Fibroblast of lung (primary cell): ENCODE data around the gene APOB. TPM values are rescaled to one million over a fixed set of nuclear protein-coding genes. Genes with fewer than 3 reads are reported as not detected.

Experiments
- DNase-seq, 2 donors: peaks; one replicate each; pipeline versions ENCODE4 v3.0.0 to v3.0.0-alpha.2; 2010; ENCODE audit warnings: low read depth in 2 of 2
- H2AFZ ChIP-seq: 2 replicates; pipeline ENCODE4 v1.5.1; 2012; ENCODE audit warnings: low read length, control low read depth, inconsistent platforms
- H3K27ac ChIP-seq: 2 replicates; pipeline ENCODE4 v1.5.1; 2011; ENCODE audit warnings: low read length, control low read depth; ENCODE audit not compliant: insufficient read depth
- H3K27me3 ChIP-seq: 2 replicates; pipeline ENCODE4 v1.5.1; 2011; ENCODE audit warnings: mild to moderate bottlenecking, low read length; ENCODE audit not compliant: control insufficient read depth, insufficient read depth
- H3K36me3 ChIP-seq: 2 replicates; pipeline ENCODE4 v1.5.1; 2011; ENCODE audit warnings: low read length; ENCODE audit not compliant: control insufficient read depth, insufficient read depth
- H3K4me1 ChIP-seq: 2 replicates; pipeline ENCODE4 v1.5.1; 2011; ENCODE audit warnings: low read length; ENCODE audit not compliant: control insufficient read depth, insufficient read depth; ENCODE audit errors: extremely low read depth
- H3K4me2 ChIP-seq: 2 replicates; pipeline ENCODE4 v1.5.1; 2011; ENCODE audit warnings: low read length, control low read depth; ENCODE audit not compliant: insufficient read depth; ENCODE audit errors: extremely low read depth
- H3K4me3 ChIP-seq, 4 experiments: fragments of 200-600 bp in 1 of 4; sonication (generic) in 1 of 4; replicated peaks in 1 of 4; 2 replicates each; pipeline ENCODE4 v1.5.1; 2011 to 2016; ENCODE audit warnings: low read length in 4 of 4, low read depth in 3 of 4, mild to moderate bottlenecking in 3 of 4, control low read depth in 2 of 4, inconsistent platforms in 1 of 4, mixed read lengths in 1 of 4; ENCODE audit not compliant: insufficient read depth in 1 of 4; ENCODE audit errors: control extremely low read depth in 1 of 4
- H3K79me2 ChIP-seq: 2 replicates; pipeline ENCODE4 v1.5.1; 2012; ENCODE audit warnings: mild to moderate bottlenecking, low read length, inconsistent platforms; ENCODE audit not compliant: control insufficient read depth, insufficient read depth
- H3K9ac ChIP-seq: 2 replicates; pipeline ENCODE4 v1.5.1; 2011; ENCODE audit warnings: mild to moderate bottlenecking, low read length, control low read depth; ENCODE audit not compliant: insufficient read depth
- H3K9me3 ChIP-seq: 2 replicates; pipeline ENCODE4 v1.5.1; 2012; ENCODE audit warnings: low read depth, low read length; ENCODE audit not compliant: control insufficient read depth, insufficient read depth
- H4K20me1 ChIP-seq: 2 replicates; pipeline ENCODE4 v1.5.1; 2011; ENCODE audit warnings: low read length; ENCODE audit not compliant: control insufficient read depth, insufficient read depth; ENCODE audit errors: extremely low read depth
- EZH2 ChIP-seq: IDR thresholded peaks from 2 replicates; pipeline ENCODE4 v1.5.1; 2012; ENCODE audit warnings: low read length, control low read depth, mild to moderate bottlenecking; ENCODE audit errors: missing control alignments
- polyA plus RNA-seq, 2 donors: library from polyadenylated mRNA; depleted of rRNA in 1 of 2; stranded (reverse) in 1 of 2; unstranded in 1 of 2; fragments of >200 nt; gene quantifications; 2 replicates each; pipeline ENCODE4 v1.2.1, GENCODE V29; 2011 to 2012; ENCODE audit warnings: missing spikeins in 1 of 2
- total RNA-seq: library from RNA; depleted of rRNA; stranded (reverse); fragments of >200 nt; gene quantifications from 2 replicates; pipeline ENCODE4 v1.2.1, GENCODE V29; 2014
- TF ChIP-seq, protein P1 (sequence below), 2 donors: IDR thresholded peaks in 1 of 2; conservative IDR thresholded peaks in 1 of 2; 1 replicate in 1 of 2; 2 replicates in 1 of 2; pipeline ENCODE4 v1.5.1; 2011 to 2012; ENCODE audit warnings: low read length in 2 of 2, control low read depth in 1 of 2, inconsistent platforms in 1 of 2, low read depth in 1 of 2, mild to moderate bottlenecking in 1 of 2

Gene APOB
- total and polyA plus RNA-seq, 2 donors (not counting 1 experiment from before 2014, with no cell fraction given): under 0.01 TPM; not detected in 1

DNA sequence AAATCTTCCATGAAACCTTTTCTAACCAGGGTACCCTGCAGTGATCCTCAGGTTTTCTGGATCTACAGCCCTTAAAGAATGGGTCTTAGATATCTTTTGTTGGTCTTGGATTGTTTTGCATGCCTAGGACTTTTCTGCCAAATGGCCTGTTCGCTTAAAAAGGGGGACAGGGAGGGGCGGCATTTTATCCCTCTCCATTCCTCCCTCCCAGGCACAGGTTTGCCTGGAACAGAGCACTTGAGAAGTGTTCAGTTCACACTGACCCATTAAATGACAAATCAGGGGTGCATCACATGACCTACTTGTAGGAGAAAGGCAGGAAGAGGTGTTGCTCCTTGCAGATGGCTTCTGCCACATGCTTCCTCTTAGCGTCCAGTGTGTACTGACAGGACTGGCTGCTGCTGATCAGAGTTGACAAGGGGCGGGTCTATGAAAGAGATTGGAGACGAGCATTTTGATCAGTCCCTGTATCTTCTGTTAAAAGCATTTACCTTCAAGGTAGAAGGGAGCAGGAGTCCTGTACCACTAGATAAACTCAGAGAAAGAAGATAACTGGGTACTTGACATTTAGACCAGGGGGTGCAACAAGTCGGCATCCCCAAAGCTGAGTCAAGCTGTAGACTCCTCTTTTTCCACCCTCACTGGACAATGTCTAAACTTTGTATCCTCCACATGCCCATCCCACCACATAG, 8.4 kb downstream of the APOB start:
- no peaks in the 10 kb centered on the region for H3K27me3 ChIP-seq
- no peaks in the 10 kb centered on the region for H3K36me3 ChIP-seq

DNA sequence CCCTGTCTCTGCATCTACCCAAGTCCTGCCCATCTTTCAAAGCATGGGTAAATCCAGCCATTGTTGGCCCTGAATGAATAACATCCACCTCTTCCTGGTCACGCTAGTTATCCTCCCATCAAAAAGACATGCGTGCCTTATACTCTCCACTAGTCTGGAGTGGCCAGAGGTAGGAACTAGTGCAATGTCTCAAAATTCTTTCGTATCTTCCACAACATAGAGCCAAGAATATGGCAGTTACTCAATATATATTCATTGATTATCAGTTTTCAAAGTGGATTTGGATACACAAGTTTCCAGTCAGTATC, 8.9 kb downstream of the APOB start:
- H3K4me1 ChIP-seq: no peaks in the 10 kb centered on the region
- H3K9me3 ChIP-seq: no peaks in the 10 kb centered on the region
- no peak overlapping the region for H3K4me3 ChIP-seq
- no peak overlapping the region for H3K9ac ChIP-seq
- H3K79me2 ChIP-seq: no peaks in the 10 kb centered on the region
- TF ChIP-seq, protein P1, sequence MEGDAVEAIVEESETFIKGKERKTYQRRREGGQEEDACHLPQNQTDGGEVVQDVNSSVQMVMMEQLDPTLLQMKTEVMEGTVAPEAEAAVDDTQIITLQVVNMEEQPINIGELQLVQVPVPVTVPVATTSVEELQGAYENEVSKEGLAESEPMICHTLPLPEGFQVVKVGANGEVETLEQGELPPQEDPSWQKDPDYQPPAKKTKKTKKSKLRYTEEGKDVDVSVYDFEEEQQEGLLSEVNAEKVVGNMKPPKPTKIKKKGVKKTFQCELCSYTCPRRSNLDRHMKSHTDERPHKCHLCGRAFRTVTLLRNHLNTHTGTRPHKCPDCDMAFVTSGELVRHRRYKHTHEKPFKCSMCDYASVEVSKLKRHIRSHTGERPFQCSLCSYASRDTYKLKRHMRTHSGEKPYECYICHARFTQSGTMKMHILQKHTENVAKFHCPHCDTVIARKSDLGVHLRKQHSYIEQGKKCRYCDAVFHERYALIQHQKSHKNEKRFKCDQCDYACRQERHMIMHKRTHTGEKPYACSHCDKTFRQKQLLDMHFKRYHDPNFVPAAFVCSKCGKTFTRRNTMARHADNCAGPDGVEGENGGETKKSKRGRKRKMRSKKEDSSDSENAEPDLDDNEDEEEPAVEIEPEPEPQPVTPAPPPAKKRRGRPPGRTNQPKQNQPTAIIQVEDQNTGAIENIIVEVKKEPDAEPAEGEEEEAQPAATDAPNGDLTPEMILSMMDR (conservative IDR thresholded peaks at IDR 0.05 in 1 of 2, IDR thresholded peaks at IDR 0.05 in 1 of 2; ENCODE audit: low read depth in 1 of 2, low read length in 2 of 2): no peak
- no peak for TF ChIP-seq EZH2
- no peaks in the 10 kb centered on the region for H3K27me3 ChIP-seq
- H4K20me1 ChIP-seq: no peaks in the 10 kb centered on the region
- DNase-seq: no peak
- H3K27ac ChIP-seq: no peak overlapping the region
- H2AFZ ChIP-seq: no peak overlapping the region
- H3K4me2 ChIP-seq: no peak overlapping the region
- no peaks in the 10 kb centered on the region for H3K36me3 ChIP-seq

More for the DNA sequence above, 8.4 kb downstream of the APOB start:
- no peak overlapping the region for H3K4me2 ChIP-seq
- H3K27ac ChIP-seq: no peak overlapping the region
- no peaks in the 10 kb centered on the region for H4K20me1 ChIP-seq
- H3K9me3 ChIP-seq: no peaks in the 10 kb centered on the region
- DNase-seq: no peak
- TF ChIP-seq, protein P1 (conservative IDR thresholded peaks at IDR 0.05 in 1 of 2, IDR thresholded peaks at IDR 0.05 in 1 of 2; ENCODE audit: low read depth in 1 of 2, low read length in 2 of 2): no peak
- TF ChIP-seq EZH2: no peak
- no peak overlapping the region for H3K9ac ChIP-seq
- H3K4me3 ChIP-seq: no peak overlapping the region
- no peak overlapping the region for H2AFZ ChIP-seq
- H3K79me2 ChIP-seq: no peaks in the 10 kb centered on the region
- no peaks in the 10 kb centered on the region for H3K4me1 ChIP-seq

GRCh38 chr2:21034156-21034971, 9.5 kb downstream of the APOB start:
- H3K4me3 ChIP-seq: no peak overlapping the region
- H3K9me3 ChIP-seq: no peaks in the 10 kb centered on the region
- no peaks in the 10 kb centered on the region for H3K36me3 ChIP-seq
- H4K20me1 ChIP-seq: no peaks in the 10 kb centered on the region
- TF ChIP-seq EZH2: no peak
- TF ChIP-seq, protein P1 (conservative IDR thresholded peaks at IDR 0.05 in 1 of 2, IDR thresholded peaks at IDR 0.05 in 1 of 2; ENCODE audit: low read depth in 1 of 2, low read length in 2 of 2): no peak
- no peak for DNase-seq
- H3K27me3 ChIP-seq: no peaks in the 10 kb centered on the region
- no peaks in the 10 kb centered on the region for H3K4me1 ChIP-seq
- H3K79me2 ChIP-seq: no peaks in the 10 kb centered on the region
- no peak overlapping the region for H3K9ac ChIP-seq
- H2AFZ ChIP-seq: no peak overlapping the region
- H3K27ac ChIP-seq: no peak overlapping the region
- H3K4me2 ChIP-seq: no peak overlapping the region
